Liver (tissue), 9 donors: ENCODE measurements around the gene SIGLECL1. TPM values are rescaled to one million over a fixed set of nuclear protein-coding genes. Genes with fewer than 3 reads are reported as not detected.

Experiments used
- DNase-seq: peaks from one replicate; pipeline ENCODE4 v3.0.0-alpha.2; 2017; ENCODE audit warnings: low spot score
- H3K27ac ChIP-seq, 2 donors: one replicate each; pipeline ENCODE4 v1.7.0; 2013; ENCODE audit warnings: inconsistent platforms in 2 of 2, low read length in 2 of 2, control low read depth in 1 of 2, low read depth in 1 of 2, mild to moderate bottlenecking in 1 of 2
- H3K27me3 ChIP-seq, 4 donors: one replicate each; pipeline versions ENCODE4 v1.6.1 to v1.7.0; 2013; ENCODE audit warnings: low read length in 3 of 4, inconsistent platforms in 1 of 4, mild to moderate bottlenecking in 1 of 4, moderate library complexity in 1 of 4; ENCODE audit not compliant: control insufficient read depth in 4 of 4, insufficient read depth in 4 of 4
- H3K36me3 ChIP-seq, 4 donors: one replicate each; pipeline versions ENCODE4 v1.6.1 to v1.7.0; 2013; ENCODE audit warnings: low read length in 3 of 4, mild to moderate bottlenecking in 3 of 4, low read depth in 1 of 4, moderate library complexity in 1 of 4; ENCODE audit not compliant: control insufficient read depth in 4 of 4, insufficient read depth in 3 of 4
- H3K4me1 ChIP-seq, 4 donors: one replicate each; pipeline versions ENCODE4 v1.6.1 to v1.7.0; 2013; ENCODE audit warnings: low read length in 3 of 4, mild to moderate bottlenecking in 3 of 4, moderate library complexity in 1 of 4; ENCODE audit not compliant: control insufficient read depth in 4 of 4, insufficient read depth in 4 of 4
- H3K4me3 ChIP-seq, 3 donors: one replicate each; pipeline versions ENCODE4 v1.6.1 to v1.7.0; 2013; ENCODE audit warnings: low read length in 3 of 3, control low read depth in 1 of 3, low read depth in 1 of 3, mild to moderate bottlenecking in 1 of 3
- H3K9ac ChIP-seq, 2 donors: one replicate each; pipeline ENCODE4 v1.7.0; 2013; ENCODE audit warnings: low read length in 2 of 2, mild to moderate bottlenecking in 2 of 2, moderate library complexity in 2 of 2, control low read depth in 1 of 2, low read depth in 1 of 2
- H3K9me3 ChIP-seq, 4 donors: one replicate each; pipeline versions ENCODE4 v1.6.1 to v1.7.0; 2013; ENCODE audit warnings: low read length in 3 of 4; ENCODE audit not compliant: control insufficient read depth in 4 of 4
- ATF3 ChIP-seq: IDR thresholded peaks from 2 replicates; pipeline ENCODE4 v1.6.1; 2016; ENCODE audit warnings: antibody characterized with exemption
- CTCF ChIP-seq: fragments of 150-350 bp; IDR thresholded peaks from 2 replicates; pipeline ENCODE4 v1.5.1; 2017; ENCODE audit warnings: improper control_type of control experiment, low read depth, low read length; ENCODE audit not compliant: missing input control
- EGR1 ChIP-seq, 2 donors: IDR thresholded peaks; 2 replicates each; pipeline ENCODE4 v1.6.1; 2016 to 2018; ENCODE audit warnings: antibody characterized with exemption in 2 of 2, low read depth in 2 of 2
- FOXA1 ChIP-seq: IDR thresholded peaks from 2 replicates; pipeline ENCODE4 v1.6.1; 2016; ENCODE audit warnings: antibody characterized with exemption
- FOXA2 ChIP-seq: IDR thresholded peaks from 2 replicates; pipeline ENCODE4 v1.6.1; 2016; ENCODE audit warnings: antibody characterized with exemption
- GABPA ChIP-seq, 2 donors: IDR thresholded peaks in 1 of 2; conservative IDR thresholded peaks in 1 of 2; 2 replicates each; pipeline ENCODE4 v1.6.1; 2016; ENCODE audit warnings: antibody characterized with exemption in 2 of 2, mild to moderate bottlenecking in 1 of 2, moderate library complexity in 1 of 2
- HNF4A ChIP-seq, 2 donors: conservative IDR thresholded peaks; 2 replicates each; pipeline ENCODE4 v1.6.1; 2016; ENCODE audit warnings: antibody characterized with exemption in 2 of 2, mild to moderate bottlenecking in 2 of 2
- HNF4G ChIP-seq: IDR thresholded peaks from 2 replicates; pipeline ENCODE4 v1.6.1; 2016; ENCODE audit warnings: antibody characterized with exemption
- JUND ChIP-seq, 2 donors: IDR thresholded peaks; 2 replicates each; pipeline ENCODE4 v1.6.1; 2016; ENCODE audit warnings: antibody characterized with exemption in 2 of 2
- MAX ChIP-seq: IDR thresholded peaks from 2 replicates; pipeline ENCODE4 v1.6.1; 2016; ENCODE audit warnings: antibody characterized with exemption
- NR2F2 ChIP-seq: IDR thresholded peaks from 2 replicates; pipeline ENCODE4 v1.6.1; 2016; ENCODE audit warnings: antibody characterized with exemption
- RAD21 ChIP-seq, 2 donors: IDR thresholded peaks; 2 replicates each; pipeline ENCODE4 v1.6.1; 2016; ENCODE audit warnings: antibody characterized with exemption in 2 of 2, mild to moderate bottlenecking in 2 of 2
- REST ChIP-seq: IDR thresholded peaks from 2 replicates; pipeline ENCODE4 v1.6.1; 2016; ENCODE audit warnings: antibody characterized with exemption, mild to moderate bottlenecking
- RXRA ChIP-seq, 2 donors: IDR thresholded peaks; 2 replicates each; pipeline ENCODE4 v1.6.1; 2017 to 2018; ENCODE audit warnings: antibody characterized with exemption in 2 of 2, mild to moderate bottlenecking in 1 of 2
- SP1 ChIP-seq: IDR thresholded peaks from 2 replicates; pipeline ENCODE4 v1.6.1; 2018; ENCODE audit warnings: antibody characterized with exemption, mild to moderate bottlenecking
- TAF1 ChIP-seq: conservative IDR thresholded peaks from 2 replicates; pipeline ENCODE4 v1.6.1; 2016; ENCODE audit warnings: antibody characterized with exemption, mild to moderate bottlenecking
- YY1 ChIP-seq: IDR thresholded peaks from 2 replicates; pipeline ENCODE4 v1.6.1; 2016; ENCODE audit warnings: antibody characterized with exemption, mild to moderate bottlenecking
- ZBTB33 ChIP-seq: IDR thresholded peaks from 2 replicates; pipeline ENCODE4 v1.6.1; 2016; ENCODE audit warnings: antibody characterized with exemption
- WGBS: extraction: QIAGEN DNeasy Blood & Tissue Kit; methylation state at CpG from one replicate; pipeline ENCODE4 v1.1.7; 2013; 5-methylcytosine and 5-hydroxymethylcytosine counted together
- polyA plus RNA-seq, 2 donors: library from polyadenylated mRNA; stranded (reverse) in 1 of 2; unstranded in 1 of 2; fragments of 200-250 nt in 1 of 2; fragments of >200 nt in 1 of 2; fragmentation: Nextera tagmentation in 1 of 2; extraction: Ambion mirVana in 1 of 2; gene quantifications; one replicate each; pipeline versions ENCODE4 v1.2.1 to v1.2.3, GENCODE V29; 2013 to 2015
- total RNA-seq, 2 donors: library from RNA; depleted of rRNA; stranded (reverse); fragments of >200 nt; gene quantifications; one replicate each; pipeline ENCODE4 v1.2.3, GENCODE V29; 2014
- donor health status: healthy.
- donor health status: healthy.
- donor health status: healthy.
- donor health status: healthy.
- donor health status: healthy.

Gene SIGLECL1
- total and polyA plus RNA-seq, 4 donors, result 0.05 TPM; not detected in 3

- 52% methylated on average over 2 of the region's 2 CpGs for WGBS
- no peak overlapping the region for H3K9ac ChIP-seq
- H3K27ac ChIP-seq, result no peak overlapping the region
- no peaks in the 10 kb centered on the region for H3K27me3 ChIP-seq
- no peak overlapping the region for H3K4me3 ChIP-seq
- TF ChIP-seq RAD21 (IDR thresholded peaks at IDR 0.05), result no peak
- TF ChIP-seq JUND (IDR thresholded peaks at IDR 0.05), result no peak
- no peak for TF ChIP-seq SP1
- TF ChIP-seq TAF1, result no peak
- TF ChIP-seq HNF4A (conservative IDR thresholded peaks at IDR 0.05), result no peak
- TF ChIP-seq FOXA1, result no peak
- TF ChIP-seq ZBTB33, result no peak
- TF ChIP-seq YY1, result no peak
- no peak for TF ChIP-seq NR2F2
- TF ChIP-seq ATF3, result no peak
- TF ChIP-seq RXRA (IDR thresholded peaks at IDR 0.05), result no peak
- no peak for TF ChIP-seq CTCF
- TF ChIP-seq HNF4G, result no peak
- TF ChIP-seq GABPA (IDR thresholded peaks at IDR 0.05 in 1 of 2, conservative IDR thresholded peaks at IDR 0.05 in 1 of 2), result no peak
- TF ChIP-seq MAX, result no peak
- no peak for DNase-seq
- no peaks in the 10 kb centered on the region for H3K4me1 ChIP-seq
- no peaks in the 10 kb centered on the region for H3K36me3 ChIP-seq
- H3K9me3 ChIP-seq, result no peaks in the 10 kb centered on the region
Observed at GRCh38 chr19:51256155-51256625, 5.3 kb downstream of the SIGLECL1 start.

- WGBS, result 65% methylated on average over 2 of the region's 2 CpGs
- no peak for TF ChIP-seq REST
- no peak for TF ChIP-seq NR2F2
- TF ChIP-seq FOXA2, result no peak
- TF ChIP-seq YY1, result no peak
- TF ChIP-seq ATF3, result no peak
- no peak for TF ChIP-seq RXRA (IDR thresholded peaks at IDR 0.05)
- no peak for TF ChIP-seq ZBTB33
- no peak for TF ChIP-seq RAD21 (IDR thresholded peaks at IDR 0.05)
- no peak for TF ChIP-seq MAX
- no peak for TF ChIP-seq HNF4A (conservative IDR thresholded peaks at IDR 0.05)
- no peak for TF ChIP-seq FOXA1
- no peak for TF ChIP-seq JUND (IDR thresholded peaks at IDR 0.05)
- TF ChIP-seq EGR1 (IDR thresholded peaks at IDR 0.05; ENCODE audit: low read depth in 2 of 2), result no peak
- TF ChIP-seq TAF1, result no peak
- TF ChIP-seq CTCF, result no peak
- TF ChIP-seq SP1, result no peak
- no peak for TF ChIP-seq HNF4G
- Histone ChIP-seq H3K27me3 (no peaks in the 10 kb centered on the region), H3K36me3 (no peaks in the 10 kb centered on the region), H3K27ac (no peak overlapping the region), H3K4me1 (no peaks in the 10 kb centered on the region), H3K9ac (no peak overlapping the region), H3K4me3 (no peak overlapping the region), H3K9me3 (no peaks in the 10 kb centered on the region)
- DNase-seq, result no peak
Observed at GRCh38 chr19:51257471-51257870, 6.6 kb downstream of the SIGLECL1 start.
